HG03575 (cell line): ENCODE data around the gene STEEP1.

ENCODE experiments used
- ATAC-seq: cut with Tn5 transposase; IDR thresholded peaks from one replicate; pipeline ENCODE4 v1.9.1; 2021; ENCODE audit not compliant: unreplicated experiment, insufficient number of reproducible peaks, low FRiP score; ENCODE audit errors: extremely low read depth

STEEP1 gene

GRCh38 chrX:119565107-119565663 is at the start of gene STEEP1:
Gene STEEP1, minus strand, starts transcription at chrX:119565409. Its CDS starts 54 bp downstream, at chrX:119565355.
- no peak for ATAC-seq

- ATAC-seq, result no peak
These were observed 49.6 kb upstream of the STEEP1 start for GRCh38 chrX:119614776-119615175.

GRCh38 chrX:119607018-119607389 is 41.8 kb upstream of the STEEP1 start:
- ATAC-seq, result no peak

- ATAC-seq, result peak; percentile 45
These were observed 41.2 kb upstream of the STEEP1 start, which contains the start of gene NKRF for GRCh38 chrX:119606280-119607017. Gene NKRF, minus strand, starts transcription at chrX:119606424.

- ATAC-seq, result no peak
These were observed 40.5 kb upstream of the STEEP1 start for GRCh38 chrX:119605464-119606279.

GRCh38 chrX:119604766-119605463 is 39.7 kb upstream of the STEEP1 start:
- no peak for ATAC-seq

GRCh38 chrX:119602701-119603255 is 37.6 kb upstream of the STEEP1 start:
- no peak for ATAC-seq

GRCh38 chrX:119589810-119590209 is 24.6 kb upstream of the STEEP1 start:
- no peak for ATAC-seq

- no peak for ATAC-seq
These were observed 18.3 kb upstream of the STEEP1 start for GRCh38 chrX:119583431-119584059.

GRCh38 chrX:119579414-119579813 is 14.2 kb upstream of the STEEP1 start:
- ATAC-seq, result no peak

- ATAC-seq, result no peak
These were observed 9.4 kb upstream of the STEEP1 start, which contains the start of gene UBE2A for GRCh38 chrX:119574394-119575266. Gene UBE2A, plus strand, starts transcription at chrX:119574563. Its CDS starts 149 bp downstream, at chrX:119574712.

- no peak for ATAC-seq
These were observed 8.7 kb upstream of the STEEP1 start for GRCh38 chrX:119573840-119574393.

GRCh38 chrX:119573222-119573621 is 8.0 kb upstream of the STEEP1 start:
- ATAC-seq, result no peak

GRCh38 chrX:119570351-119570835 is 5.2 kb upstream of the STEEP1 start:
- ATAC-seq, result no peak

GRCh38 chrX:119552508-119552907 is 12.7 kb downstream of the STEEP1 start:
- no peak for ATAC-seq

GRCh38 chrX:119549327-119550016 is 15.7 kb downstream of the STEEP1 start:
- no peak for ATAC-seq

GRCh38 chrX:119541188-119541587 is 24.0 kb downstream of the STEEP1 start:
- ATAC-seq, result no peak
